Activated gamma-delta T cell treated with Interleukin-2 at 50 U/mL for 16 hours (primary cell): ENCODE results near the gene MITF.
"Not testable (repeated sequence)": the region's sequence is repeated elsewhere in the genome, so short reads cannot be mapped to it uniquely, and the experiment has no call there.

ENCODE experiments used
- DNase-seq: peaks from one replicate; pipeline ENCODE4 v3.0.0-alpha.2; 2020

MITF gene

GRCh38 chr3:69879051-69879450 lies 139.8 kb downstream of the MITF start:
- no peak for DNase-seq

DNA sequence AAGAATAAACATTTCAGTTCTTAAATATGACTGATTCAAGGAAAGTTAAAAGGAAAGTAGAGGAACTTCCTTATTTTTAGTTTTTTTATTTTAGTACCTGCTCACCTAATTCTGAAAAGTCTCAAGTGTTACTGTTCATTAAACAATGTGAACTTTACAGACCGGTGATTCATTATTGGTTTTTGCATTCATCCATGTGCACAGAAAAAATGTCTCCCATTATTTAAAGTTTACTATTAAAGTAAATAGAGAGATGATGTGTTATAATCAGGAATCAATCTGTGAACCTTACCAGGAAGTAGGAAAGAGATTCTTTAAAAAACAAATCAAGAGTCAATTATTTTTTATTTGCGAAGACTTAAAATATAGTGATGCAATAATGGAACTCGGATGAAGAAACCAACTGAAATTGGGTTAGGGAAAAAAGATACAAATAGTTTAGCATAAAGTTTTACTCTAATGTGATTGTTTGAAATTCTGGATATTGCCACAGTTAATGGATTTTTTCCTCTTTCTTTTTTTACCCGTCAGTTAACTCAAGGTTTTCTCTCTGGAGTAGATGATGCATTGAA lies 140.9 kb downstream of the MITF start:
- no peak for DNase-seq

DNA sequence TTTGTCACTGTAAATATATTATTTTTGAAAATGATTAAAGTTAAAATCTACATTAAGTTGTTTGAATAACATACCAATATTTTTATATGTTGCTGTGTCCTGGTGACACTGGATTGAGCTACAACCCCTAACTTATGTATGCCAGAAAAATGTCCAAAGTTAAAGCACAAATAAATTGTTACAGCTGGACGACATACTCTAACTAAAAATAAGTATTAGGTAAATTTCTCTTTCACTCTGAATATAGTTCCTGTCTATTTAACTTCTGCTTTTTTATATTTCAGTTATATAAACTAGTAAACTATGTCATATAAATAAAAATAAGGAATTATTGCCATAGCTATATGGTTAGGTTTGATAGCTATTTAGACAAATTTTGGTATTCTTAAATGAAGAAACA lies 141.8 kb downstream of the MITF start:
- DNase-seq, result no peak

GRCh38 chr3:69881756-69882428 lies 142.6 kb downstream of the MITF start:
- DNase-seq, result no peak

GRCh38 chr3:69882560-69882959 lies 143.3 kb downstream of the MITF start:
- DNase-seq, result no peak

DNA sequence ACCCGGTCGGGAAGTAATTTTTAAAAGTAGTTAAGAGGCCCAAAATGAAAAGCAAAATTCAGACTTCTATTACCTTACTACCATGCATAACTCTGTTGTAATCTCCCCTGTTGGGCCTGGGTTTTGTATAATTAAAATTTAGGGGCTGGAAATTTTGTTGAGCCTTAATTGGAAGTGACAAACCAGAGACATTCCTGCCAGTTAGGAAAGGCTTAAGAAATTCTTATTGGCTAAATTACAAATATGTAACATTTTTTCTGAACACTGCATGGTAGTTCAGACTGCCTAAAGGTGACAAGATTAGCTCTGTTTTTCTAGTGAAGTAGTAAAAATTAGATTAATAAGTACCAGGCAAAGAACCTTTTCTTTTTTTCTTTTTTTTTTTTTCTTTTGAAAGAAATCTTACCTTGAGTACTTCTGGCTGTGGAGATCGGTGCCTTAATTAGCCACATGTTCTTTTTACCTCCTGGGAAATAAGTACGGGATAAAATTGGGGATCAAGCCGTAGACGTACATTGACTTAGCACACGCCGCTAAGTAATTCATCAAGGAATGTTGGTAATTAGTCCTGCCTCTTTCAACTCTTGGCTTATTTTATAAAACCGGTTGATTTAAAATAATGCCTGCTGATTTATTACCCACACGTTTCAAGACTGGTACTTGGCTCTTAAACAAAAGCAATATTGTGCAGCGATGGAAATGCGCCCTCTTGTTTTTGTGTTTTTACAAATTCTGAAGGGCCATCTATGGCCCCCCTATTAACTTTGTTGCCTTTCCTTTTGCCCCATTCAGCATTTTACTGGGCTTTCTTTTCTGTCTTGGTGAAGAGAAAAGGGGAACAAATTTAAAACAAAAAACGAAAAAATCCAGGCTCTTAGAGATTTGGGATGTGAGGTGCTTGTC lies 149.0 kb downstream of the MITF start:
- no peak for DNase-seq

DNA sequence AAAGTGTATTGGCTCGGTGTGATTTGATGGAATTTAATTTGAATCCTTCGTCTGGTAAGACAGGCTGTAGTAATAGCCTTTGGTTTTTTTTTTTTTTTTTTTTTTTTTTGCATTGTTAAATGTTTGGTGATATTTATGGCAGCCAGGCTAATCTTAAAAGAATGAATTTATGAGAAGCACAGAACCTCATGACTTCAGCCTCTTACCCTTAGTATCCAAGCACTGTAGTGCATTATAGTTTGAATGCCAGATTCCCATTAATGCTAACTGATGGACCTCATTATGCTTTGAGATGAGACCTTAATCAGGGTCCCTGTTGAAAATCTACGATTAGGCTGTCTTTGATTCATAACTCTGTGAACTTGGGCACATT lies 149.7 kb downstream of the MITF start:
- DNase-seq, result no peak

DNA sequence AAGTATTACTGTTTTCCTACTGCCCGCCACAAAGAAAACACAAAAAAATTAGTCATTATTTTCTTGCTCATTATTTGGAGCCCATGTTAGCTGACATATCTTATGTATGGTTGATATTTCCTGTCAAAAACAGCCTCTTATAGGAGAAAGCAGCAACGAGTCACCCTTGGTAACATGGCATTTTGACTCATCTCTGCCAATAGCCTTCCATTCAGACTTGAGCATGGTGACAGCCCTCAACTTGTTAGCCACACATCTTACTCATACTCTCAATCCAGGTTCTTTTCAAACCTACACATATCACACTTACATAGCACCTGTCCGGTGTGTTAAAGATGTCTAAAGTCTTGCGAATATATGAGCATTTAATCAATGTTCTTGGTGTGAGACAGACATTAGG lies 150.8 kb downstream of the MITF start:
- no peak for DNase-seq

GRCh38 chr3:69890691-69891090 lies 151.4 kb downstream of the MITF start:
- DNase-seq, result no peak

DNA sequence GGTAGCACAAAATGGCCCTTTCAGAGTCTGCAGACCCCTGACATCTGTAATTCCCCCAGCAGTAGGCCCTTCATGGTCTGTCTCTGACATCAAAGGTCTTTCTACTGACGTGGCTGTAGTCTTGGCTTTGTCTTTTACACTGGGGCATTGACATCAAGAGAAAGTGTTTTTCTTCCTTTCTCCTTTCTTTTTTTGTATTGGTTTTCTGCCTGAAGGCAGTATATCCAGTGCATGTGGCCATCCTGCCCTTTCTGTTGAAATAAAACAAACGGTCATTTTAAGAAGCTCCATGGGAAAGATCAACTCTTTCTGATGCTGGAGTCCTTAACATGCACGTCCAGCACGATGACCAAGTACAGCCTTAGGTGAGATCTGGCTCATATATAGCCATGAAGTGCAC lies 153.4 kb downstream of the MITF start:
- DNase-seq, result no peak

GRCh38 chr3:69893274-69893673 lies 154.0 kb downstream of the MITF start:
- no peak for DNase-seq

GRCh38 chr3:69896095-69896494 lies 156.8 kb downstream of the MITF start:
- no peak for DNase-seq

DNA sequence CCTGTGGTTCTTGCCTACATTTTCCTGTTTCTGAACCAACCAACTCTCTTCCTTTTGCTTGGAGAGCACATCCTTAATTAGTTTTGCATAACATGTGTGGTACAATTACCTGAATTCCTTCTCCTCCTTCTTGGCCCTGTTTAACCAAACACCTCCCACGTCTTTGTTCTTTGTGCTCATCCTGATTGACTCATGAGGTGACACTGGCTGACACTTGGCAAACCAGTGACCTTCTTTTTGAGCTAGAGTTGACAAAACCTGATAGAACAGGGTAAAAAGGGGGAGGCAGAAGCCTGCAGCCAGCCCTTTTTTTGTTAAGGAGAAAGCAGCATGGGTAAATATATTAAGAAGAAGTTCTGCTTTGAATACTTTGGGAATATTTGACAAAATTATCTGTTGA lies 161.1 kb downstream of the MITF start:
- DNase-seq, result no peak

DNA sequence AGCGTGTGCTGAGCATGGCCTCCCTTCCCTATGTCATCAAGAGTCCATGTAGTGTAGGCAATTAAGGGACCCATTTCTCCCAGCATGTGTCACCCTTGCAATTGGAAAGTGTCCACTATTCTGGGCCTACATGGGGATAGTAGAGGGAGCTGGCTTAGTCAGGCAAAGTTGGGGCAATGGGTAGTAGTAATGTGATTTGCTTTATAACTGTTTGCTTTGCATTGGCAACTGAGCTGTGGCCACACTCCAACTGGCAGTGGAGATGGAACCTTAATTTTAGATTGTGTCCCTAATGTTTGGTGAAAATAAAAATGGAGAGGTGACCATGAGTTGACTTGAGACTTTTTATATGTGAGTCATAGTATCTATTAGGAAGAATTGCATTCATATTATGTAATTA lies 162.5 kb downstream of the MITF start:
- no peak for DNase-seq

DNA sequence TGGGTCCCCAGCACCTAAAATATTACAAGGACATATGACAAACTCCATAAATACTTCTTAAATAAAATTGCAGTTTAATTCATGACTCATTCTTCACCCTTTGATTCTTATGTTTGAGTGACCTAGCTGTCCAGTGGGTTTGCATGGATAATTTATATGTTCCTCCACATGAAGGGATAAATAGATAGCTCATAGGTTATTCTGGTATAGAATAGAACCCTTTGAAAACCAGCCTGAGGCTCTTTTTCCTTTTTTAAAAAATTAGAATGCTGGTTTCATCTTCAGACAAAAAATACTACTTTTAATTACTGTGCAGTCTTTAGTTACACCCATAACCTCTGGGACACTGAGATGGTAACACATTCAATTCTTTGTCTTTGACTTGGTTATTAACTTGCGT lies 163.1 kb downstream of the MITF start:
- DNase-seq, result no peak

GRCh38 chr3:69906351-69906966 lies 167.2 kb downstream of the MITF start:
- DNase-seq, result no peak

DNA sequence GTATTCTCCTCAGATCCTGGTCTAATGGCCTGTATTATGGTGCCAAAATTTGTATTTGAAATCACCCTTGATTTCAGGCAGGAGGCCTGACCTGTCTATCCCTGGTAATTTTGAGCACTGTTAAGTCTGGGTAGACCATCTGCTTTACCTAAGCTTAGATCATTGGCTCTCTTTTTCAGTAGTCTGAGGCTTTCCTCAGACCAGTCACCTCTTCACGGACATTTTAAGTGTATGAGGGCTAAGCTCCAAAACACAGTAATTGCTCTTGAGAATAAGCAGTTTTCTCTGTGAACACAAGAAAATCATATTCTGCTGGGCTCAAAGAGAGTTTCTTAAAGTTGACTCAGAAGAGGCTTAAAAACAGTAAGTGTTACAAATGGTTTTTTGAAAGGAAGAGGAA lies 168.3 kb downstream of the MITF start:
- DNase-seq, result no peak

- DNase-seq, result not testable (repeated sequence)
Observed at GRCh38 chr3:69909859-69910258, 170.6 kb downstream of the MITF start.

- no peak for DNase-seq
Observed at GRCh38 chr3:69913422-69913821, 174.2 kb downstream of the MITF start.

DNA sequence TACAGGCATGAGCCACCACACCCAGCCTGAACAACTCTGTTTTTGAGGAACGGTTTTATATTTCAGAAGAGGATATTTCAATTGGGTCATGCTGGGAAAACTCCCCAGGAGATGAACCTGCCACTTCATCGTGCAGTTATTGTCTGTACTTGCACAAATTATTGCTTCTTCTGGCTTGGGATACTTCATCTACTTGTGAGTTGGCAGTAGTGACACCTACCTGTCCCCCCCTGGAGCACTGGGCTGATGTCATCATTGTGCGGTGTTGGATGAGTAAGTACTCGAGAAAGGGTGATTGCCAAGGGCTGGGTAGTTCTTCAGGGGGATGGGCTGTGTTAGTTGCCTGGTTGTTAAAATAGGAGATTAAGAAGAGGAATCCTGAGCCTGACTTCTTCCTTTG lies 175.1 kb downstream of the MITF start:
- DNase-seq, result no peak

GRCh38 chr3:69915726-69916125 lies 176.5 kb downstream of the MITF start:
- no peak for DNase-seq

DNA sequence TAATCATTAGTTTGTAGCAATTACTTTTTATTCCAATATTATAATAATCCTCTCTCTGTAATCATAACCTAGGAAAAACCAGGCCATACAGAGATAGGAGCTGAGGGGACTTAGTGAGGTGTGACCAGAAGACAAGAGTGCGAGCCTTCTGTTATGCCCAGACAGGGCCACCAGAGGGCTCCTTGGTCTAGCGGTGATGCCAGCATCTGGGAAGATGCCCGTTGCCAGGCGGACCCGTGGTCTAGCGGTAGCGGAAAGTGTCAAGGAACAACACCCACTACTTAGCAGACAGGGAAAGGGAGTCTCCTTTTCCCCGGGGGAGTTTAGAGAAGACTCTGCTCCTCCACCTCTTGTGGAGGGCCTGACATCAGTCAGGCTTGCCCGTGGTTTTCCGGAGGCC lies 180.7 kb downstream of the MITF start:
- not testable (repeated sequence) for DNase-seq

GRCh38 chr3:69921651-69922050 lies 182.4 kb downstream of the MITF start:
- no peak for DNase-seq

- DNase-seq, result no peak
Observed at GRCh38 chr3:69922521-69923000, 183.3 kb downstream of the MITF start.
